ENCODE measurements around the gene URM1. TPM values are rescaled to one million over a fixed set of nuclear protein-coding genes. Genes with fewer than 3 reads are reported as not detected.
"Not testable (repeated sequence)": the region's sequence is repeated elsewhere in the genome, so short reads cannot be mapped to it uniquely, and the experiment has no call there.

URM1 gene
- total and polyA plus RNA-seq, 9 donors: 48.3 to 82.2 (median 68.0) TPM

DNA sequence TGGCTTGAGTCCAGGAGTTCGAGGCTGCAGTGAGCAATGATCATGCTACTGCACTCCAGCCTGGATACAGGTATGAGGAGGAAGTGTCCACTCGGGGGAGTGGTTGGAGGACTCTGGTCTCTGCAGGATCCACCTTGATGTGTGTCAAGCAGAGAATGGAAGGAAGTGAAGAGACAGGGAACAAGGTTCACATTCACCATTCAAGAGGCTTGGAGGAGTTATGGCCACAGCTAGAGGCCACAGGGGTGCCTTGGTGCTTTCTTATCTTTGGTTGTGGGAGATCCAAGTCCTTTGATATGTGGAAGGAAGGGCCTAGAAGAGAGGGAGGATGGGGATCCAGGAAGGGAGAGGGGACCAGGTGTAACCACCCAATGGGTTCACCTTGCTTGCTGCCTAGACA, 44.1 kb downstream of the URM1 start:
- Histone ChIP-seq H3K27ac (ENCODE audit: low read length) (no peak overlapping the region), H3K36me3 (ENCODE audit: control insufficient read depth, insufficient read depth, low read length) (no peaks in the 10 kb centered on the region), H3K9me3 (replicated peaks; ENCODE audit: control insufficient read depth, low read depth, low read length) (no peaks in the 10 kb centered on the region), H3K4me1 (ENCODE audit: control insufficient read depth, insufficient read depth, low read length) (peaks cover 32% of the 10 kb centered on the region), H3K4me3 (ENCODE audit: low read length) (no peak overlapping the region), H3K27me3 (ENCODE audit: control insufficient read depth, insufficient read depth, low read length) (peaks cover 18% of the 10 kb centered on the region)
- no peak for DNase-seq
- WGBS (ENCODE audit: insufficient coverage): 70% methylated on average over 2 of the region's 2 CpGs

GRCh38 chr9:128416014-128416413, 44.8 kb downstream of the URM1 start:
- H3K4me1 ChIP-seq (ENCODE audit: control insufficient read depth, insufficient read depth, low read length): peaks cover 33% of the 10 kb centered on the region
- DNase-seq: no peak
- no peaks in the 10 kb centered on the region for H3K9me3 ChIP-seq (replicated peaks; ENCODE audit: control insufficient read depth, low read depth, low read length)
- WGBS (ENCODE audit: insufficient coverage): 49% methylated on average over 6 of the region's 6 CpGs
- peaks cover 18% of the 10 kb centered on the region for H3K27me3 ChIP-seq (ENCODE audit: control insufficient read depth, insufficient read depth, low read length)
- H3K36me3 ChIP-seq (ENCODE audit: control insufficient read depth, insufficient read depth, low read length): no peaks in the 10 kb centered on the region
- no peak overlapping the region for H3K4me3 ChIP-seq (ENCODE audit: low read length)
- no peak overlapping the region for H3K27ac ChIP-seq (ENCODE audit: low read length)

DNA sequence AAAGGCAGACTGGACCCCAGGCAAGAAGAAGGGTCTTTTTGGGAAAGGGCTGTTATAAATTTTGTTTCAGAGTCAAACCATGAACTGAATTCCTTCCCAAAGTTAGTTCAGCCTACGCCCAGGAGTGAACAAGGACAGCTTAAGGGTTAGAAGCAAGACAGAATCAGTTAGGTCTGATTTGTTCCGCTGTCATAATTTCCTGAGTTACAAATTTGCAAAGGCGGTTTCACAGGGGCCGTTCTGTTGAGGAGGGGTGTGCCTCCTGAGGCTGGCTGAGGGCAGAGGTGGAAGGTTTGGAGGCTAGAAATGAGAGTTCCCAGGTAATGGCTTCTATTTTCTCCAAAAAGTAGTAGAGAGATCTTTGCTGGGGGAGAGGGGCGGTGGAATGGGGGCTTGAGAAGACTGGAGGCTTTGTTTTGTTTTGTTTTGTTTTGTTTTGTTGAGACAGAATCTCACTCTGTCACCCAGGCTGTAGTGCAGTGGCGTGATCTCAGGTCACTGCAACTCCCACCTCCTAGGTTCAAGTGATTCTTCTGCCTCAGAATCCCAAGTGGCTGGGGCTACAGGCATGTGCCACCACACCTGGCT, 45.4 kb downstream of the URM1 start:
- Histone ChIP-seq H3K4me1 (ENCODE audit: control insufficient read depth, insufficient read depth, low read length) (peaks cover 33% of the 10 kb centered on the region), H3K36me3 (ENCODE audit: control insufficient read depth, insufficient read depth, low read length) (no peaks in the 10 kb centered on the region), H3K4me3 (ENCODE audit: low read length) (no peak overlapping the region), H3K27ac (ENCODE audit: low read length) (no peak overlapping the region), H3K9me3 (replicated peaks; ENCODE audit: control insufficient read depth, low read depth, low read length) (no peaks in the 10 kb centered on the region), H3K27me3 (ENCODE audit: control insufficient read depth, insufficient read depth, low read length) (peaks cover 18% of the 10 kb centered on the region)
- WGBS (ENCODE audit: insufficient coverage): 47% methylated on average over 3 of the region's 6 CpGs
- no peak for DNase-seq

DNA sequence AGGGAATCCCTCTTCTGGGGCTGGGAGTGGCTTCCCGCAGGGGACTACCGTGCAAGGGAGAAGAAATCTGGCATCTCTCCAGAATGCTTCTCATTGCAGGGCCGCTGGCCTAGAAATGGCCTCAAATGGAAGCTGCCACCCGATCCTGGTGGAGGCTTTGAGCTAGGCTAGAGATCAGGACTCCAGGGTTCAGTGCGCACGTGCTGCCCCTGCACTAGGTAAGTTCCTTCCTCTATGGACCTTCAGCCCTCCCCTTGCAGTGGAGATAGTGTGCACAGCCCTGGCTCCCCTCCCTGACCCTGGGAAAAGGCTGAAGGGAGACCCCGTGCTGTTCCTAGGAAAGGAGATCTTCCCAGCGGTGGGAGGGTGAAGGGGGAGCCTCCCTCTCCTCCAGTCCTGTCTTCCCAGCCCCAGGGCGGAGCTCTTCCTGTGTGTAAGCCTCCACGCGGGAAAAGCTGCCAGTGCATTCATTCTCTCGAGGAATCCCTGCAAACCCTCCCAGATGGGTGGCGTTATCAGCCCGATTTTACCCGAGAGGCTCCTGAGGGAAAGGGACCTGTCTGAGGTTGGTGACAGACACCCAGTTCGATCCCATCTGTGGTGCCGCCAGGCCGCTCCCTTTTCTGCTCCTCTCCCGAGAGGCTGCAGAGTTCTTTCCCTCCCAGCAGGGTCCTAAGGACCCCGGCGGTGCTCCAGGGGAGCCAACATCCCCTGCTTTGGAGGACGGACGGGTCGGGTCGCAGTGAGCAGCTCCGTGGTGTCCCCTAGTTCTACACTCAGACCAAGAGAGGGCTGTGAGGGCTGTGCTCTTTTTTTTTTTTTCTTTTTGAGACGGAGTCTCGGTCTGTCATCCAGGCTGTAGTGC, 48.1 kb downstream of the URM1 start:
- peak; percentile 59 for DNase-seq
- no peaks in the 10 kb centered on the region for H3K9me3 ChIP-seq (replicated peaks; ENCODE audit: control insufficient read depth, low read depth, low read length)

GRCh38 chr9:128420060-128420650, 49.0 kb downstream of the URM1 start:
- Histone ChIP-seq H3K4me1 (ENCODE audit: control insufficient read depth, insufficient read depth, low read length) (peaks cover 32% of the 10 kb centered on the region), H3K27ac (ENCODE audit: low read length) (peak overlapping the region; percentile 72), H3K9me3 (replicated peaks; ENCODE audit: control insufficient read depth, low read depth, low read length) (no peaks in the 10 kb centered on the region), H3K27me3 (ENCODE audit: control insufficient read depth, insufficient read depth, low read length) (peaks cover 17% of the 10 kb centered on the region), H3K36me3 (ENCODE audit: control insufficient read depth, insufficient read depth, low read length) (peaks cover 16% of the 10 kb centered on the region), H3K4me3 (ENCODE audit: low read length) (peak overlapping the region; percentile 84)
- peak; percentile 88 for DNase-seq
- under 1% methylated on average over 59 of the region's 59 CpGs for WGBS (ENCODE audit: insufficient coverage)

More for the DNA sequence above, 48.1 kb downstream of the URM1 start:
- Histone ChIP-seq H3K4me1 (ENCODE audit: control insufficient read depth, insufficient read depth, low read length) (peaks cover 32% of the 10 kb centered on the region), H3K4me3 (ENCODE audit: low read length) (peak overlapping the region; percentile 84), H3K27me3 (ENCODE audit: control insufficient read depth, insufficient read depth, low read length) (peaks cover 18% of the 10 kb centered on the region), H3K27ac (ENCODE audit: low read length) (no peak overlapping the region), H3K36me3 (ENCODE audit: control insufficient read depth, insufficient read depth, low read length) (peaks cover 13% of the 10 kb centered on the region)
- 8% methylated on average over 13 of the region's 28 CpGs for WGBS (ENCODE audit: insufficient coverage)

DNA sequence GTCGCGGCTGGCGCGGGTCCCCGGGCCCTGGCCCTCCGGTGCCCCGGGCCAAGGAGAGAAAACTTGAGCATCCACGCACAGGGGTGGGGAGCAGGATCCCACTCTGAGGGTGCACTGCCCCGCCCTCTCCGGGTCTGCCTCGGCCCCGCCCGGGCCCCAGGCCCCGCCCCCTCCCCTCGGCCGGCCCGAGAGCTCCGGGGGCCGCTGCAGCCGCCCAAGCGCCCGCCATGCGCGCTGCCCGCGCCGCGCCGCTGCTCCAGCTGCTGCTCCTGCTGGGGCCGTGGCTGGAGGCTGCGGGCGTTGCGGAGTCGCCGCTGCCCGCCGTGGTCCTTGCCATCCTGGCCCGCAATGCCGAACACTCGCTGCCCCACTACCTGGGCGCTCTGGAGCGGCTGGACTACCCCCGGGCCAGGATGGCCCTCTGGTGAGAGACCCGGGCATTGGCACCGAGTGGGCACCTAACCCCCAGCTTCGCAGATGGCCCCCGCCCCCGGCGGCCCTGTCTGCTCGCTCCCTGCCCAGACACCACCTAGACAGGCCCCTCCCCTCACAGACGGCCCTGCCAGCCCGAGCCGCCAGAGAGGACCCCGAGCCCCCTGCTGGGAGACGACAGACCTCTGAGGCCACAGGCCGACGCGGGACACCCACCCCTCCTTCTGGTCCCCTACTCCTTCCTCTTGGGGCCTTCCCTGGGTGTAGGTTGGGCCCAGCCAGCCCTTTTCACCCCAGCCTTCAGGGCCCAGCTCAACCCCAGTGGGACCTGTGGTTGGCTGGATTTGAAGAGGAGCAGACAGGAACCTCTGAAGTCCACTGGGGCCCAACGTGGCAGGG, 49.7 kb downstream of the URM1 start, which contains the start of gene CERCAM:
CERCAM (plus strand) TSS at position 207 of the 831 bp plus-strand sequence; CDS start at position 228, 21 bp downstream.
- WGBS (ENCODE audit: insufficient coverage): under 1% methylated on average over 53 of the region's 59 CpGs
- peaks cover 14% of the 10 kb centered on the region for H3K27me3 ChIP-seq (ENCODE audit: control insufficient read depth, insufficient read depth, low read length)
- peaks cover 32% of the 10 kb centered on the region for H3K4me1 ChIP-seq (ENCODE audit: control insufficient read depth, insufficient read depth, low read length)
- H3K27ac ChIP-seq (ENCODE audit: low read length): peak within 1 kb of the TSS; percentile 72
- H3K9me3 ChIP-seq (replicated peaks; ENCODE audit: control insufficient read depth, low read depth, low read length): no peaks in the 10 kb centered on the region
- H3K36me3 ChIP-seq (ENCODE audit: control insufficient read depth, insufficient read depth, low read length): peaks cover 22% of the 10 kb centered on the region
- peak; percentile 89 for DNase-seq
- H3K4me3 ChIP-seq (ENCODE audit: low read length): peak within 1 kb of the TSS; percentile 84

DNA sequence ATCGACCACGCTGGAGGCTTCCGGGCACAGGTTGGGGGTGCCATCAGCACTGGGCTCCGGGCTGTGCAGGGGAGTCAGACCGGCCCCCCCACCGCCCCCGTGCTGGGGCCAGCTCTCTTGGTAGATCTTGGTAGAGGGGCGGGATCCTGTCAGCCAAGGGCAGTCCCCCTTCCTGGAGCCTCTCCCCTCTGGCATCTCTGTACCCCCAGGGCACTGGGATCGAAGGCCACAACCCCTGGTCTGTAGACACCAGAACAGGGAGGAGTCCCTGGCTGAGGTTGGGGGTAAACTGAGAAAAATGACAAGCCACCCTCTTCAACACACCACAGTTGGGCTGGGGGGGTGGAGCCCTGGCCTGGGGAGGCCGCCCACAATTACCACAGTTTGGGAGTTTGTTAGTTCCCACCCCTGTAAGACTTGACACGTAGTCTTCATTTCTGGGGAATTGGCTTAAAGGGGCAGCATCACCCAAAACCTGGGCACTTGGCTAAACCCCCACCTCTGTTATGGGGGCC, 50.4 kb downstream of the URM1 start:
- Histone ChIP-seq H3K4me1 (ENCODE audit: control insufficient read depth, insufficient read depth, low read length) (peaks cover 32% of the 10 kb centered on the region), H3K9me3 (replicated peaks; ENCODE audit: control insufficient read depth, low read depth, low read length) (no peaks in the 10 kb centered on the region), H3K27ac (ENCODE audit: low read length) (peak overlapping the region; percentile 59), H3K27me3 (ENCODE audit: control insufficient read depth, insufficient read depth, low read length) (peaks cover 12% of the 10 kb centered on the region), H3K36me3 (ENCODE audit: control insufficient read depth, insufficient read depth, low read length) (peaks cover 26% of the 10 kb centered on the region), H3K4me3 (ENCODE audit: low read length) (peak overlapping the region; percentile 84)
- WGBS (ENCODE audit: insufficient coverage): 10% methylated on average over 3 of the region's 11 CpGs
- DNase-seq: peak; percentile 65

DNA sequence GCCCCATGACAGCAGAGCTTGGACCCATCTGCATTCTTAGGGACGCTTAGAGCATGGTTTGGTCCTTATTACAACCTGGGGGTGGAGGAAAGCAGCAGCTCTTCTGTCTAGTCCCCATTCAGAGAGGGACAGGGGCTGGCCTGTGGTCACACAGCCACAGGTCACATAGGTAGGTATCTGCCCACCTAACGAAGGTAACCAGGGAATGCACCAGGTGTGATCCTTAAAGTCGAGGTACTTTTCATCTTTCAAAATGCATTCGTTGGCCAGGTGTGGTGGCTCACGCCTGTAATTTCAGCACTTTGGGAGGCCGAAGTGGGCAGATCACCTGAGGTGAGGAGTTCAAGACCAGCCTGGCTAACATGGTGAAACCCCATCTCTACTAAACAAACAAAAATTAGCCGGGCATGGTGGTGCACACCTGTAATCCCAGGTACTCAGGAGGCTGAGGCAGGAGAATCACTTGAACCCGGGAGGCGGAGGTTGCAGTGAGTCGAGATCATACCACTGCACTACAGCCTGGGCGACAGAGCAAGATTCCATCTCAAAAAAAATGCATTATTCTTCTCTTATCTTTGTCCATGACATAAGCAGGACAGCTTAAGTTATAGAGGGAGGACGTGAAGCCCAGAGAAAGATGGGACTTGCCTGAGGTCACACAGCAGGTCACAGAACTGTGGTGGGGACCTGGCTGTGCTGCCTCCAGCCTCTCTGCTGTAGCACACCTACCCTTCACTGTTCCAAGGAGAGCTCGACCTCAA, 51.0 kb downstream of the URM1 start:
- H3K9me3 ChIP-seq (replicated peaks; ENCODE audit: control insufficient read depth, low read depth, low read length); DNase-seq: not testable (repeated sequence)
- 94% methylated on average over 6 of the region's 13 CpGs for WGBS (ENCODE audit: insufficient coverage)
- H3K4me1 ChIP-seq (ENCODE audit: control insufficient read depth, insufficient read depth, low read length): peaks cover 32% of the 10 kb centered on the region
- peaks cover 11% of the 10 kb centered on the region for H3K27me3 ChIP-seq (ENCODE audit: control insufficient read depth, insufficient read depth, low read length)
- H3K27ac ChIP-seq (ENCODE audit: low read length): peak overlapping the region; percentile 1
- peaks cover 26% of the 10 kb centered on the region for H3K36me3 ChIP-seq (ENCODE audit: control insufficient read depth, insufficient read depth, low read length)
- H3K4me3 ChIP-seq (ENCODE audit: low read length): peak overlapping the region; percentile 84

DNA sequence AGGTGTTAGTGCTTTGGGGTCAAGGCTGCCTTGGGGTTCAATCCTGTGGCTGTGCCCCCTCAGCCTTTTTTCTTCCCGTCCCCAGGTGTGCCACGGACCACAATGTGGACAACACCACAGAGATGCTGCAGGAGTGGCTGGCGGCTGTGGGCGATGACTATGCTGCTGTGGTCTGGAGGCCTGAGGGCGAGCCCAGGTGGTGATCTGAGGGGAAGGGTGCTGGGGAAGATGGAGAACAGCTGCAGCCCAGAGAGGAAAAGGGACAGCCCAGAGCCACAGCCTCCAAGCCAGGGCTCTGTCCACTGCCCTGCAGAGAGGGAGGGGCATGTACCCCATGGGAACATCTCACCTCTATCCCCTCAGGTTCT, 51.6 kb downstream of the URM1 start:
- H3K36me3 ChIP-seq (ENCODE audit: control insufficient read depth, insufficient read depth, low read length): peaks cover 32% of the 10 kb centered on the region
- H3K27ac ChIP-seq (ENCODE audit: low read length): no peak overlapping the region
- H3K27me3 ChIP-seq (ENCODE audit: control insufficient read depth, insufficient read depth, low read length): peaks cover 11% of the 10 kb centered on the region
- H3K4me1 ChIP-seq (ENCODE audit: control insufficient read depth, insufficient read depth, low read length): peaks cover 32% of the 10 kb centered on the region
- DNase-seq: no peak
- H3K9me3 ChIP-seq (replicated peaks; ENCODE audit: control insufficient read depth, low read depth, low read length): no peaks in the 10 kb centered on the region
- no peak overlapping the region for H3K4me3 ChIP-seq (ENCODE audit: low read length)
- WGBS (ENCODE audit: insufficient coverage): 93% methylated on average over 5 of the region's 5 CpGs

Data from muscle of leg (tissue), 11 donors.